GM13976 (cell line): ENCODE data around the gene DDAH1.

Experiments used
- DNase-seq: peaks from one replicate; pipeline ENCODE4 v3.0.0; 2012; ENCODE audit warnings: low spot score
- CTCF ChIP-seq: IDR thresholded peaks from 2 replicates; pipeline ENCODE4 v1.5.1; 2012; ENCODE audit warnings: borderline replicate concordance, mild to moderate bottlenecking; ENCODE audit not compliant: insufficient read depth; ENCODE audit errors: extremely low read depth, missing control alignments, control extremely low read depth
- in situ Hi-C: fragments of 300-500 bp; cut with MboI; formaldehyde crosslinking; loops from one replicate; pipeline ENCODE4 v1.12.0; 2022; ENCODE audit warnings: low sequenced_read_pairs, mixed read lengths, inconsistent platforms; ENCODE audit not compliant: unreplicated experiment

DDAH1 gene

GRCh38 chr1:85433096-85433495, 31.9 kb downstream of the DDAH1 start:
- no peak for TF ChIP-seq CTCF
- DNase-seq, result no peak
- in situ Hi-C loops, result no loop called here

GRCh38 chr1:85428471-85429089, 36.4 kb downstream of the DDAH1 start:
- in situ Hi-C loops, result no loop called here
- TF ChIP-seq CTCF, result no peak
- no peak for DNase-seq

GRCh38 chr1:85427849-85428248, 37.1 kb downstream of the DDAH1 start:
- TF ChIP-seq CTCF, result no peak
- no peak for DNase-seq
- in situ Hi-C loops, result no loop called here

- TF ChIP-seq CTCF, result no peak
- no peak for DNase-seq
- in situ Hi-C loops, result no loop called here
Observed at GRCh38 chr1:85427331-85427730, 37.6 kb downstream of the DDAH1 start.

GRCh38 chr1:85421179-85421578, 43.8 kb downstream of the DDAH1 start:
- in situ Hi-C loops, result no loop called here

GRCh38 chr1:85420199-85420598, 44.8 kb downstream of the DDAH1 start:
- DNase-seq, result no peak
- in situ Hi-C loops, result no loop called here
- no peak for TF ChIP-seq CTCF

More at GRCh38 chr1:85421179-85421578, 43.8 kb downstream of the DDAH1 start:
- no peak for TF ChIP-seq CTCF
- DNase-seq, result no peak
